PFSK-1 (cell line): ENCODE results near the gene MT1X.

Source experiments
- FOXP2 ChIP-seq: optimal IDR thresholded peaks from 2 replicates; pipeline ENCODE3; 2011; ENCODE audit warnings: borderline replicate concordance, control low read depth, inconsistent platforms; ENCODE audit not compliant: insufficient read depth; ENCODE audit errors: extremely low read length, extremely low read depth
- POLR2AphosphoS5 ChIP-seq: IDR thresholded peaks from 2 replicates; pipeline ENCODE4 v1.6.1; 2012; ENCODE audit warnings: low read depth, mild to moderate bottlenecking, control low read depth, low read length, moderate library complexity
- REST ChIP-seq, 2 experiments: IDR thresholded peaks; 2 replicates each; pipeline versions ENCODE4 v1.6.1 to v1.8.0; 2011 to 2012; ENCODE audit warnings: low read depth in 2 of 2, low read length in 2 of 2, control low read depth in 1 of 2, inconsistent platforms in 1 of 2, mild to moderate bottlenecking in 1 of 2, moderate library complexity in 1 of 2; ENCODE audit not compliant: insufficient read depth in 1 of 2
- SIN3A ChIP-seq: IDR thresholded peaks from 2 replicates; pipeline ENCODE4 v1.6.1; 2012; ENCODE audit warnings: mild to moderate bottlenecking, low read length, moderate library complexity, borderline replicate concordance; ENCODE audit not compliant: insufficient read depth
- TAF1 ChIP-seq: IDR thresholded peaks from 2 replicates; pipeline ENCODE4 v1.6.1; 2012; ENCODE audit warnings: low read length, control low read depth, borderline replicate concordance; ENCODE audit not compliant: insufficient read depth

MT1X gene

GRCh38 chr16:56672761-56673536, 9.3 kb upstream of the MT1X start:
- no peak for TF ChIP-seq REST (IDR thresholded peaks at IDR 0.05; ENCODE audit: insufficient read depth in 1 of 2, low read depth in 2 of 2, low read length in 2 of 2)
- TF ChIP-seq TAF1 = no peak
- TF ChIP-seq FOXP2 = no peak
- no peak for TF ChIP-seq POLR2AphosphoS5
- no peak for TF ChIP-seq SIN3A

GRCh38 chr16:56673921-56674320, 8.3 kb upstream of the MT1X start:
- TF ChIP-seq FOXP2 = no peak
- no peak for TF ChIP-seq REST (IDR thresholded peaks at IDR 0.05; ENCODE audit: insufficient read depth in 1 of 2, low read depth in 2 of 2, low read length in 2 of 2)
- no peak for TF ChIP-seq SIN3A
- TF ChIP-seq TAF1 = no peak

- TF ChIP-seq REST (IDR thresholded peaks at IDR 0.05; ENCODE audit: insufficient read depth in 1 of 2, low read depth in 2 of 2, low read length in 2 of 2) = no peak
- TF ChIP-seq POLR2AphosphoS5 = no peak
Measured at GRCh38 chr16:56675685-56676210, 6.5 kb upstream of the MT1X start.

- TF ChIP-seq SIN3A = no peak
- no peak for TF ChIP-seq TAF1
- no peak for TF ChIP-seq REST (IDR thresholded peaks at IDR 0.05; ENCODE audit: insufficient read depth in 1 of 2, low read depth in 2 of 2, low read length in 2 of 2)
- no peak for TF ChIP-seq FOXP2
- no peak for TF ChIP-seq POLR2AphosphoS5
Measured at GRCh38 chr16:56677474-56677873, 4.8 kb upstream of the MT1X start.
